ENCODE measurements around the gene CGN. TPM values are rescaled to one million over a fixed set of nuclear protein-coding genes. Genes with fewer than 3 reads are reported as not detected.

The CGN gene
- total RNA-seq, 1 donor from 2014 or later = 0.19 TPM

GRCh38 chr1:151579436-151580225, 68.4 kb downstream of the CGN start:
- intact Hi-C loops (cut with DNase I) = no loop called here
- no peak for DNase-seq (ENCODE audit: low spot score)

GRCh38 chr1:151581451-151581850, 70.3 kb downstream of the CGN start:
- intact Hi-C loops (cut with DNase I) = no loop called here
- DNase-seq (ENCODE audit: low spot score) = no peak

GRCh38 chr1:151581921-151582320, 70.7 kb downstream of the CGN start:
- intact Hi-C loops (cut with DNase I) = no loop called here
- DNase-seq (ENCODE audit: low spot score) = no peak

GRCh38 chr1:151583796-151584195, 72.6 kb downstream of the CGN start:
- no peak for DNase-seq (ENCODE audit: low spot score)
- intact Hi-C loops (cut with DNase I) = no loop called here

GRCh38 chr1:151584278-151584677, 73.1 kb downstream of the CGN start:
- intact Hi-C loops (cut with DNase I) = no loop called here
- no peak for DNase-seq (ENCODE audit: low spot score)

- intact Hi-C loops (cut with DNase I) = no loop called here
- DNase-seq (ENCODE audit: low spot score) = no peak
Observed at GRCh38 chr1:151584780-151585179, 73.6 kb downstream of the CGN start.

GRCh38 chr1:151585622-151586021, 74.4 kb downstream of the CGN start:
- intact Hi-C loops (cut with DNase I) = no loop called here
- no peak for DNase-seq (ENCODE audit: low spot score)

Small RNA genes lying within 50 kb of the gene (microRNA-seq; reads per million reads assigned to microRNA genes)
- gene MIR554 = not detected

Other genes starting within 250 kb of the CGN start
- gene ZNF687, start 229.1 kb upstream of the CGN start, total RNA-seq = 12.8 TPM
- gene PI4KB, start 184.0 kb upstream of the CGN start, total RNA-seq = 47.7 TPM
- gene RFX5, start 164.1 kb upstream of the CGN start, total RNA-seq = 27.2 TPM
- 21.2 TPM for gene SELENBP1, start 138.7 kb upstream of the CGN start, total RNA-seq
- 186 TPM for gene PSMB4, start 111.8 kb upstream of the CGN start, total RNA-seq
- 54.4 TPM for gene POGZ, start 51.9 kb upstream of the CGN start, total RNA-seq
- gene TUFT1, start 28.9 kb downstream of the CGN start, total RNA-seq = 4.3 TPM
- gene SNX27, start 100.7 kb downstream of the CGN start, total RNA-seq = 33.5 TPM
- gene CELF3, start 205.4 kb downstream of the CGN start, total RNA-seq = not detected
- 4.3 TPM for gene RIIAD1, start 210.1 kb downstream of the CGN start, total RNA-seq

Measured in cardiac septum (tissue), 1 donor.